Measurements from ENCODE around the gene RIPPLY3.

Gene RIPPLY3

GRCh38 chr21:37006486-37007291 is at the start of gene RIPPLY3:
TSS of gene RIPPLY3 (plus strand) at chr21:37006702. CDS start at chr21:37006773, 71 bp downstream.
- DNase-seq = no peak

GRCh38 chr21:36959020-36959835 is 47.3 kb upstream of the RIPPLY3 start:
- DNase-seq = no peak

GRCh38 chr21:36960676-36961284 is 45.7 kb upstream of the RIPPLY3 start:
- no peak for DNase-seq

- no peak for DNase-seq
Observed at GRCh38 chr21:36962098-36962780, 44.3 kb upstream of the RIPPLY3 start.

- no peak for DNase-seq
Observed at GRCh38 chr21:36964398-36964797, 42.1 kb upstream of the RIPPLY3 start.

GRCh38 chr21:36964827-36965719 is 41.4 kb upstream of the RIPPLY3 start:
- no peak for DNase-seq

GRCh38 chr21:36965720-36966065 is 40.8 kb upstream of the RIPPLY3 start:
- no peak for DNase-seq

GRCh38 chr21:36966066-36966820 is 40.3 kb upstream of the RIPPLY3 start, which contains the start of gene HLCS:
TSS of gene HLCS (minus strand) at chr21:36966669. CDS start at chr21:36966638, 31 bp downstream.
- peak; percentile 80 for DNase-seq

- DNase-seq = no peak
Observed at GRCh38 chr21:36966821-36967768, 39.4 kb upstream of the RIPPLY3 start.

GRCh38 chr21:36968414-36968813 is 38.1 kb upstream of the RIPPLY3 start:
- no peak for DNase-seq

- no peak for DNase-seq
Observed at GRCh38 chr21:36968976-36969375, 37.5 kb upstream of the RIPPLY3 start.

GRCh38 chr21:36973986-36974850 is 32.3 kb upstream of the RIPPLY3 start:
- no peak for DNase-seq

GRCh38 chr21:36974851-36975192 is 31.7 kb upstream of the RIPPLY3 start:
- DNase-seq = no peak

- no peak for DNase-seq
Observed at GRCh38 chr21:36976228-36976861, 30.2 kb upstream of the RIPPLY3 start.

- peak; percentile 50 for DNase-seq
Observed at GRCh38 chr21:36976882-36977651, 29.4 kb upstream of the RIPPLY3 start.

- peak; percentile 29 for DNase-seq
Observed at GRCh38 chr21:36980280-36981048, 26.0 kb upstream of the RIPPLY3 start.

GRCh38 chr21:36981049-36981391 is 25.5 kb upstream of the RIPPLY3 start:
- DNase-seq = no peak

Measured in femur (tissue), 1 donor.